ENCODE results near the gene RASAL2.

- no peak for TF ChIP-seq SUZ12 (IDR thresholded peaks at IDR 0.05)
- no peak for TF ChIP-seq HDGF (IDR thresholded peaks at IDR 0.05; ENCODE audit: borderline replicate concordance)
- TF ChIP-seq L3MBTL2 (conservative IDR thresholded peaks at IDR 0.05): no peak
- TF ChIP-seq FOXK2 (IDR thresholded peaks at IDR 0.05): no peak
- TF ChIP-seq BHLHE40 (IDR thresholded peaks at IDR 0.05; ENCODE audit: borderline replicate concordance): no peak
- TF ChIP-seq FOXA1 (IDR thresholded peaks at IDR 0.05): no peak
These were observed 237.1 kb downstream of the RASAL2 start for GRCh38 chr1:178330848-178331497.

All from HEK293T (cell line).